PFSK-1 (cell line): ENCODE data around the gene TMEM266.

Source experiments
- FOXP2 ChIP-seq: optimal IDR thresholded peaks from 2 replicates; pipeline ENCODE3; 2011; ENCODE audit warnings: borderline replicate concordance, control low read depth, inconsistent platforms; ENCODE audit not compliant: insufficient read depth; ENCODE audit errors: extremely low read length, extremely low read depth
- POLR2AphosphoS5 ChIP-seq: IDR thresholded peaks from 2 replicates; pipeline ENCODE4 v1.6.1; 2012; ENCODE audit warnings: low read depth, mild to moderate bottlenecking, control low read depth, low read length, moderate library complexity
- SIN3A ChIP-seq: IDR thresholded peaks from 2 replicates; pipeline ENCODE4 v1.6.1; 2012; ENCODE audit warnings: mild to moderate bottlenecking, low read length, moderate library complexity, borderline replicate concordance; ENCODE audit not compliant: insufficient read depth
- TAF1 ChIP-seq: IDR thresholded peaks from 2 replicates; pipeline ENCODE4 v1.6.1; 2012; ENCODE audit warnings: low read length, control low read depth, borderline replicate concordance; ENCODE audit not compliant: insufficient read depth
- TF ChIP-seq, protein P1 (sequence below), 2 experiments: IDR thresholded peaks; 2 replicates each; pipeline versions ENCODE4 v1.6.1 to v1.8.0; 2011 to 2012; ENCODE audit warnings: low read depth in 2 of 2, low read length in 2 of 2, control low read depth in 1 of 2, inconsistent platforms in 1 of 2, mild to moderate bottlenecking in 1 of 2, moderate library complexity in 1 of 2; ENCODE audit not compliant: insufficient read depth in 1 of 2

Gene TMEM266

DNA sequence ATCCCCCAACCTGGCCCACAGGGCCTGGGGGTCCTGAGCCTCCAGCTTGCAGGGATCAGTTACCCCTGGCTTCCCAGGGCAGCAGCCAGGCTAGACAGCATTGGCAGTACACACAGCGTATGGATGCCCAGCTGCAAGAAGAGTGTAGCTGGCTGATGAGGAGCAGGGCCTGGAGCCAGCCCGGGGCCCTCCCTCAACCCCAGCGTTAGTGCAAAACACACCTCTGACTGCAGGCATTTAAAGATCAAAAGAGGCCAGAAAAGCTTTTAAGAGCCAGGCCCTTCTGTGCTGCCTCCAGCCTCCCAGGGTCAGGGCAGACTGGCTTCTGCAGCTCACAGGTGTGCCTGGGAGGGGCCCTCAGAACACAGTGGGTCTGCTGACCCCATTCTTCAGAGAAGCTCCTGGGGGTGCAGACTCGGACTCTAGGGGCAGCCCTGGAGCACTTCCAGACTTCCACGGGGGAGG is 140.9 kb downstream of the TMEM266 start:
- TF ChIP-seq, protein P1, sequence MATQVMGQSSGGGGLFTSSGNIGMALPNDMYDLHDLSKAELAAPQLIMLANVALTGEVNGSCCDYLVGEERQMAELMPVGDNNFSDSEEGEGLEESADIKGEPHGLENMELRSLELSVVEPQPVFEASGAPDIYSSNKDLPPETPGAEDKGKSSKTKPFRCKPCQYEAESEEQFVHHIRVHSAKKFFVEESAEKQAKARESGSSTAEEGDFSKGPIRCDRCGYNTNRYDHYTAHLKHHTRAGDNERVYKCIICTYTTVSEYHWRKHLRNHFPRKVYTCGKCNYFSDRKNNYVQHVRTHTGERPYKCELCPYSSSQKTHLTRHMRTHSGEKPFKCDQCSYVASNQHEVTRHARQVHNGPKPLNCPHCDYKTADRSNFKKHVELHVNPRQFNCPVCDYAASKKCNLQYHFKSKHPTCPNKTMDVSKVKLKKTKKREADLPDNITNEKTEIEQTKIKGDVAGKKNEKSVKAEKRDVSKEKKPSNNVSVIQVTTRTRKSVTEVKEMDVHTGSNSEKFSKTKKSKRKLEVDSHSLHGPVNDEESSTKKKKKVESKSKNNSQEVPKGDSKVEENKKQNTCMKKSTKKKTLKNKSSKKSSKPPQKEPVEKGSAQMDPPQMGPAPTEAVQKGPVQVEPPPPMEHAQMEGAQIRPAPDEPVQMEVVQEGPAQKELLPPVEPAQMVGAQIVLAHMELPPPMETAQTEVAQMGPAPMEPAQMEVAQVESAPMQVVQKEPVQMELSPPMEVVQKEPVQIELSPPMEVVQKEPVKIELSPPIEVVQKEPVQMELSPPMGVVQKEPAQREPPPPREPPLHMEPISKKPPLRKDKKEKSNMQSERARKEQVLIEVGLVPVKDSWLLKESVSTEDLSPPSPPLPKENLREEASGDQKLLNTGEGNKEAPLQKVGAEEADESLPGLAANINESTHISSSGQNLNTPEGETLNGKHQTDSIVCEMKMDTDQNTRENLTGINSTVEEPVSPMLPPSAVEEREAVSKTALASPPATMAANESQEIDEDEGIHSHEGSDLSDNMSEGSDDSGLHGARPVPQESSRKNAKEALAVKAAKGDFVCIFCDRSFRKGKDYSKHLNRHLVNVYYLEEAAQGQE (IDR thresholded peaks at IDR 0.05; ENCODE audit: insufficient read depth in 1 of 2, low read depth in 2 of 2, low read length in 2 of 2), result no peak
- TF ChIP-seq FOXP2, result no peak
- no peak for TF ChIP-seq TAF1
- no peak for TF ChIP-seq SIN3A
- no peak for TF ChIP-seq POLR2AphosphoS5

GRCh38 chr15:76201536-76202255 is 141.9 kb downstream of the TMEM266 start:
- TF ChIP-seq, protein P1 (IDR thresholded peaks at IDR 0.05; ENCODE audit: insufficient read depth in 1 of 2, low read depth in 2 of 2, low read length in 2 of 2), result no peak
- no peak for TF ChIP-seq FOXP2

GRCh38 chr15:76203346-76204108 is 143.7 kb downstream of the TMEM266 start:
- TF ChIP-seq POLR2AphosphoS5 (no peak), FOXP2 (no peak), SIN3A (no peak), TAF1 (no peak)
- TF ChIP-seq, protein P1 (IDR thresholded peaks at IDR 0.05; ENCODE audit: insufficient read depth in 1 of 2, low read depth in 2 of 2, low read length in 2 of 2), result no peak

DNA sequence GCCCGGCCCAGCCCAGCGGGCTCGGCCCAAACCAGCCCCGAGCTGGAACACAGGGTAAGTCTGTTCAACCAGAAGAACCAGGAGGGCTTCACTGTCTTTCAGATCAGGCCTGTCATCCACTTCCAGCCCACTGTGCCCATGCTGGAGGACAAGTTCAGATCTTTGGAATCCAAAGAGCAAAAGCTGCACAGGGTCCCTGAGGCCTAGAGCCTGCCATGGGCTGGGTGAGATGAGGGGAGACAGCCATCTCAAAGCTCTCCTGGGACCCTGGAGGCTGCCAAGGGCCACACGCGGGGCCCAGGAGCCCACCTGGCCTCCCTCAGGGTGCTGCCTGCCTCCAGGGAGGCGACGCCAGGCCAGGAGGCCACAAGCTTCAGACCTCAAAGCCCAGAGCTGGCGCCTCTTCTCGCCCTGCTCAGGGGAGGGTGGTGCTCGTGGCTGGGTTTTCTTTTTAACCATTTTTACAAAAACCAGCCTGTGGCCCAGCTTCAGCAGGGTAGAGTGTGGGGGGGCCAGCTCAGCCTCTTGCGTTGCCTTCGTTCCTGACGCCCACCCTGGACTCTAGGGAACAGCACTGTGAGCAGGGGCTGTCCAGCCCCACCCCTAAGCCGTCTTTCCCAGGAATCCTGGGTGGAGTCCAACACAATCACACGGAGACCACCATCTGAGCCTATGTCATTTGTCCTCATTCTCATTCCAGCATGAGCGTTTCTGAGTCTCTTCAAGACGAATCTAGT is 144.5 kb downstream of the TMEM266 start:
- TF ChIP-seq FOXP2 (no peak), POLR2AphosphoS5 (no peak), SIN3A (no peak), TAF1 (no peak)
- TF ChIP-seq, protein P1 (IDR thresholded peaks at IDR 0.05; ENCODE audit: insufficient read depth in 1 of 2, low read depth in 2 of 2, low read length in 2 of 2), result no peak
